WTC11 (cell line): ENCODE measurements around the gene RPS29.

ENCODE experiments used
- CREM ChIP-seq: sonication (generic); formaldehyde crosslinking; IDR thresholded peaks from 2 replicates; pipeline ENCODE4 v1.8.1; 2022; ENCODE audit warnings: mild to moderate bottlenecking, missing genetic modification reagents, moderate library complexity
- CTCF ChIP-seq: fragments of 200-600 bp; IDR thresholded peaks from 2 replicates; pipeline ENCODE4 v1.8.0; 2022; ENCODE audit warnings: antibody characterized with exemption
- E2F1 ChIP-seq: sonication (generic); formaldehyde crosslinking; IDR thresholded peaks from 2 replicates; pipeline ENCODE4 v1.8.0; 2022; ENCODE audit warnings: mild to moderate bottlenecking, missing genetic modification reagents
- EMX1 ChIP-seq: fragments of 250-450 bp; sonication (Bioruptor Pico); IDR thresholded peaks from 2 replicates; pipeline ENCODE4 v1.8.0; 2021; ENCODE audit warnings: mild to moderate bottlenecking
- MYBL2 ChIP-seq: sonication (generic); formaldehyde crosslinking; IDR thresholded peaks from 2 replicates; pipeline ENCODE4 v1.8.1; 2023; ENCODE audit warnings: mild to moderate bottlenecking, moderate library complexity, missing genetic modification reagents
- NR3C1 ChIP-seq: sonication (generic); formaldehyde crosslinking; conservative IDR thresholded peaks from 2 replicates; pipeline ENCODE4 v1.8.1; 2023; ENCODE audit warnings: low read depth, mild to moderate bottlenecking, missing genetic modification reagents
- RORB ChIP-seq: fragments of 250-450 bp; sonication (Bioruptor Pico); IDR thresholded peaks from 2 replicates; pipeline ENCODE4 v1.9.0; 2021; ENCODE audit warnings: mild to moderate bottlenecking
- SOX15 ChIP-seq: fragments of 250-450 bp; sonication (Bioruptor Pico); IDR thresholded peaks from 2 replicates; pipeline ENCODE4 v1.9.0; 2021; ENCODE audit warnings: mild to moderate bottlenecking
- SP1 ChIP-seq: sonication (generic); formaldehyde crosslinking; conservative IDR thresholded peaks from 2 replicates; pipeline ENCODE4 v1.8.1; 2022; ENCODE audit warnings: missing genetic modification reagents

GRCh38 chr14:49553106-49553505 is 33.1 kb downstream of the RPS29 start:
- TF ChIP-seq SP1 (no peak), CTCF (no peak), E2F1 (CRISPR knock-in tag) (no peak), CREM (no peak), EMX1 (CRISPR knock-in tag) (no peak), RORB (no peak), NR3C1 (CRISPR knock-in tag) (no peak), MYBL2 (CRISPR knock-in tag) (no peak), SOX15 (CRISPR knock-in tag) (no peak)
